CD14-positive monocyte (primary cell): ENCODE measurements around the gene NAPB. TPM values are rescaled to one million over a fixed set of nuclear protein-coding genes. Genes with fewer than 3 reads are reported as not detected.

Experiments
- DNase-seq, 3 donors: peaks; one replicate each; pipeline ENCODE4 v3.0.0-alpha.2; 2011 to 2022
- H2AFZ ChIP-seq: 2 replicates; pipeline ENCODE4 v1.6.0; 2012; ENCODE audit warnings: mild to moderate bottlenecking, low read depth, low read length, inconsistent platforms; ENCODE audit not compliant: insufficient read depth, poor library complexity, severe bottlenecking
- H3K27ac ChIP-seq, 2 donors: 1 replicate in 1 of 2; 2 replicates in 1 of 2; pipeline ENCODE4 v1.5.1; 2012 to 2013; ENCODE audit warnings: low read length in 2 of 2, control low read depth in 1 of 2, inconsistent platforms in 1 of 2, low read depth in 1 of 2, mild to moderate bottlenecking in 1 of 2
- H3K27me3 ChIP-seq, 2 donors: one replicate each; pipeline versions ENCODE4 v1.6.0 to v1.6.1; 2011 to 2013; ENCODE audit warnings: low read length in 2 of 2; ENCODE audit not compliant: control insufficient read depth in 2 of 2, insufficient read depth in 2 of 2
- H3K36me3 ChIP-seq, 2 donors: replicated peaks in 1 of 2; 1 replicate in 1 of 2; 2 replicates in 1 of 2; pipeline versions ENCODE4 v1.5.1 to v1.6.1; 2012 to 2013; ENCODE audit warnings: low read length in 2 of 2, control low read depth in 1 of 2, inconsistent platforms in 1 of 2, mild to moderate bottlenecking in 1 of 2; ENCODE audit not compliant: insufficient read depth in 2 of 2, control insufficient read depth in 1 of 2
- H3K4me1 ChIP-seq, 2 donors: 1 replicate in 1 of 2; 2 replicates in 1 of 2; pipeline versions ENCODE4 v1.5.1 to v1.6.1; 2012 to 2013; ENCODE audit warnings: low read length in 2 of 2, control low read depth in 1 of 2, inconsistent platforms in 1 of 2, mild to moderate bottlenecking in 1 of 2, moderate library complexity in 1 of 2; ENCODE audit not compliant: insufficient read depth in 2 of 2, control insufficient read depth in 1 of 2
- H3K4me2 ChIP-seq: replicated peaks from 2 replicates; pipeline ENCODE3; 2012; ENCODE audit warnings: low read length, moderate library complexity, mild to moderate bottlenecking; ENCODE audit not compliant: poor library complexity, severe bottlenecking; ENCODE audit errors: extremely low read depth
- H3K4me3 ChIP-seq, 3 experiments: fragments of 200-600 bp in 1 of 3; sonication (generic) in 1 of 3; replicated peaks in 1 of 3; 1 replicate in 2 of 3; 2 replicates in 1 of 3; pipeline ENCODE4 v1.5.1; 2011 to 2013; ENCODE audit warnings: low read length in 3 of 3, mild to moderate bottlenecking in 3 of 3, control low read depth in 2 of 3, low read depth in 2 of 3, inconsistent platforms in 1 of 3, moderate library complexity in 1 of 3
- H3K79me2 ChIP-seq: 2 replicates; pipeline ENCODE4 v1.6.0; 2012; ENCODE audit warnings: mild to moderate bottlenecking, control low read depth, inconsistent platforms, low read length, moderate library complexity; ENCODE audit not compliant: insufficient read depth
- H3K9ac ChIP-seq: 2 replicates; pipeline ENCODE4 v1.6.0; 2017; ENCODE audit warnings: low read length, mild to moderate bottlenecking; ENCODE audit not compliant: insufficient read depth, poor library complexity, severe bottlenecking
- H3K9me3 ChIP-seq, 2 donors: replicated peaks in 1 of 2; 1 replicate in 1 of 2; 2 replicates in 1 of 2; pipeline versions ENCODE4 v1.5.1 to v1.6.1; 2012 to 2013; ENCODE audit warnings: low read length in 2 of 2, control low read depth in 1 of 2; ENCODE audit not compliant: control insufficient read depth in 1 of 2, insufficient read depth in 1 of 2
- H4K20me1 ChIP-seq: 2 replicates; pipeline ENCODE4 v1.6.0; 2012; ENCODE audit warnings: mild to moderate bottlenecking, low read length, control low read depth, moderate library complexity; ENCODE audit not compliant: insufficient read depth
- H3K27ac Mint-ChIP-seq, 7 donors: one replicate each; pipeline ENCODE4 v1.8.0; 2020; ENCODE audit warnings: mild to moderate bottlenecking in 7 of 7, mixed read lengths in 7 of 7, moderate library complexity in 6 of 7, inconsistent platforms in 2 of 7
- H3K27me3 Mint-ChIP-seq, 3 donors: one replicate each; pipeline ENCODE4 v1.8.0; 2021 to 2022; ENCODE audit warnings: low read depth in 3 of 3, mild to moderate bottlenecking in 3 of 3, mixed read lengths in 3 of 3, moderate library complexity in 3 of 3, inconsistent platforms in 1 of 3
- H3K36me3 Mint-ChIP-seq, 2 donors: one replicate each; pipeline ENCODE4 v1.8.0; 2020; ENCODE audit warnings: mixed read lengths in 2 of 2, inconsistent platforms in 1 of 2, mild to moderate bottlenecking in 1 of 2
- H3K4me1 Mint-ChIP-seq: one replicate; pipeline ENCODE4 v1.8.0; 2020; ENCODE audit warnings: mild to moderate bottlenecking, mixed read lengths
- H3K4me3 Mint-ChIP-seq, 2 donors: one replicate each; pipeline ENCODE4 v1.8.0; 2020; ENCODE audit warnings: mild to moderate bottlenecking in 2 of 2, mixed read lengths in 2 of 2, moderate library complexity in 1 of 2
- H3K9me3 Mint-ChIP-seq, 7 donors: one replicate each; pipeline ENCODE4 v1.8.0; 2020 to 2022; ENCODE audit warnings: mixed read lengths in 7 of 7, mild to moderate bottlenecking in 6 of 7, moderate library complexity in 6 of 7, inconsistent platforms in 2 of 7
- WGBS: methylation state at CpG from one replicate; pipeline ENCODE4 v1.1.5; 2013; ENCODE audit warnings: missing lambda C conversion rate; ENCODE audit not compliant: insufficient coverage; 5-methylcytosine and 5-hydroxymethylcytosine counted together
- intact Hi-C, 2 donors: fragments of 100-400 bp; cut with micrococcal nuclease; formaldehyde crosslinking; loops; one replicate each; pipeline versions ENCODE4 v1.15.0 to v1.15.1; 2023
- polyA plus RNA-seq, 3 donors: library from polyadenylated mRNA; depleted of rRNA in 1 of 3; unstranded in 2 of 3; stranded (reverse) in 1 of 3; fragments of 300-500 nt in 2 of 3; fragments of >200 nt in 1 of 3; fragmentation: Illumina TruSeq in 2 of 3; gene quantifications; 1 replicate in 2 of 3; 2 replicates in 1 of 3; pipeline ENCODE4 v1.2.3, GENCODE V29; 2012 to 2021
- TF ChIP-seq, protein P1 (sequence below): fragments of 200-600 bp; IDR thresholded peaks from one replicate; pipeline ENCODE4 v1.8.0; 2022; ENCODE audit warnings: antibody characterized with exemption, mild to moderate bottlenecking

Gene NAPB
- polyA plus RNA-seq, 3 donors: 2.4 to 6.3 (median 2.6) TPM

DNA sequence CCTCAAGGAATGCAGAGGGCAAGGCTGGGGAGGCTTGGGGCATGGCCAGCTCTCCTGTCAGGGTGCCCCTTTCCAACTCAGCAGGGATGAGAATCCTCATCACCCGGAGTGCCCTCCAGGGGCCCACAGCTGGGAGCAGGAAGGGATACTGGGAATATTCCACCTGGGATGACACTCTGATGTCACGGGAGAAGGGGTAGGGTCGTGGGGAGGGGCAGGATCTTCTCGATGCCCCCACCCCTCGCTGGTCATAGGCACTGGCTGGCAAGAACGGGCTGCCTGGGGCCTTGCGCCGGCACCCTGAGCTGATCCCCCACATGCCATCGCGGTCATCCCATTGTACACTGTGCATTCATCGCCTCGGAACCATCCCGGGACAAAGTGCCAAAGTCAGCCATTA, 81.3 kb downstream of the NAPB start:
- no peak overlapping the region for H3K4me3 ChIP-seq
- no peak overlapping the region for H3K4me3 Mint-ChIP-seq
- no peak overlapping the region for H3K27ac Mint-ChIP-seq
- H3K79me2 ChIP-seq: no peaks in the 10 kb centered on the region
- H3K36me3 Mint-ChIP-seq: no peaks in the 10 kb centered on the region
- H2AFZ ChIP-seq: no peak overlapping the region
- H3K27me3 Mint-ChIP-seq: peaks cover 0 to 5% (median 0%) of the 10 kb centered on the region in 3 donors
- TF ChIP-seq, protein P1, sequence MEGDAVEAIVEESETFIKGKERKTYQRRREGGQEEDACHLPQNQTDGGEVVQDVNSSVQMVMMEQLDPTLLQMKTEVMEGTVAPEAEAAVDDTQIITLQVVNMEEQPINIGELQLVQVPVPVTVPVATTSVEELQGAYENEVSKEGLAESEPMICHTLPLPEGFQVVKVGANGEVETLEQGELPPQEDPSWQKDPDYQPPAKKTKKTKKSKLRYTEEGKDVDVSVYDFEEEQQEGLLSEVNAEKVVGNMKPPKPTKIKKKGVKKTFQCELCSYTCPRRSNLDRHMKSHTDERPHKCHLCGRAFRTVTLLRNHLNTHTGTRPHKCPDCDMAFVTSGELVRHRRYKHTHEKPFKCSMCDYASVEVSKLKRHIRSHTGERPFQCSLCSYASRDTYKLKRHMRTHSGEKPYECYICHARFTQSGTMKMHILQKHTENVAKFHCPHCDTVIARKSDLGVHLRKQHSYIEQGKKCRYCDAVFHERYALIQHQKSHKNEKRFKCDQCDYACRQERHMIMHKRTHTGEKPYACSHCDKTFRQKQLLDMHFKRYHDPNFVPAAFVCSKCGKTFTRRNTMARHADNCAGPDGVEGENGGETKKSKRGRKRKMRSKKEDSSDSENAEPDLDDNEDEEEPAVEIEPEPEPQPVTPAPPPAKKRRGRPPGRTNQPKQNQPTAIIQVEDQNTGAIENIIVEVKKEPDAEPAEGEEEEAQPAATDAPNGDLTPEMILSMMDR: no peak
- no peaks in the 10 kb centered on the region for H4K20me1 ChIP-seq
- no peaks in the 10 kb centered on the region for H3K9me3 ChIP-seq
- 90% methylated on average over 13 of the region's 13 CpGs for WGBS
- no peak overlapping the region for H3K9ac ChIP-seq
- intact Hi-C loops: loop anchor here (5.0 to 10.0 kb wide), 6 partner anchors 65 to 1003 kb away; no protein-coding TSS in a partner anchor
- H3K9me3 Mint-ChIP-seq: peaks cover 0 to 2% (median 0%) of the 10 kb centered on the region in 7 donors
- DNase-seq: no peak
- H3K36me3 ChIP-seq: no peaks in the 10 kb centered on the region
- no peak overlapping the region for H3K4me2 ChIP-seq
- no peak overlapping the region for H3K27ac ChIP-seq
- H3K4me1 ChIP-seq: no peaks in the 10 kb centered on the region
- H3K27me3 ChIP-seq: no peaks in the 10 kb centered on the region
- H3K4me1 Mint-ChIP-seq: peaks cover 2% of the 10 kb centered on the region

DNA sequence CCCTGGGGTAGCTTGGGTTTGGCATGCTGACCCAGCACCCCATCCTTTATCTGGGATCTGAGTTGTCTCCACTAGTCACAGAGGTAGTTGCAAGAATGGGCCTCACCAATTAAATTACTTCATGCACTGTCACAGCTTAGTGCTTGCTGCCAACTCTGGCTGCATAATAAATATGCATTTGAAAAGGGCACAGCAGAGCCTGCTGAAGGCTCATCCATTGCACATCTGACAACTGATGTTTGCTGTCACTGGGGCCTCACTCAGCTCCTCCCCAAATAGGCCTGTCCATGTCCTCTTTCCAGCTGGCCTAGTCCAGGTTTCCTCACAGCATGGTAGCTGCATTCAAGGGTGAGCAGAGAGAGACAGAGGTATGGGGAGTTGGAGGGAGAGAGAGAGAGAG, 84.0 kb downstream of the NAPB start:
- Mint-ChIP-seq H3K4me3 (no peak overlapping the region), H3K36me3 (no peaks in the 10 kb centered on the region), H3K4me1 (peaks cover 12% of the 10 kb centered on the region), H3K27ac (no peak overlapping the region), H3K9me3 (peaks cover 0 to 2% (median 0%) of the 10 kb centered on the region in 7 donors), H3K27me3 (peaks cover 0 to 5% (median 0%) of the 10 kb centered on the region in 3 donors)
- Histone ChIP-seq H4K20me1 (no peaks in the 10 kb centered on the region), H3K27me3 (no peaks in the 10 kb centered on the region), H2AFZ (no peak overlapping the region), H3K4me3 (no peak overlapping the region), H3K9me3 (no peaks in the 10 kb centered on the region), H3K4me2 (no peak overlapping the region), H3K27ac (no peak overlapping the region), H3K9ac (no peak overlapping the region), H3K36me3 (no peaks in the 10 kb centered on the region), H3K4me1 (no peaks in the 10 kb centered on the region), H3K79me2 (no peaks in the 10 kb centered on the region)
- intact Hi-C loops: no loop called here
- no peak for DNase-seq
- TF ChIP-seq, protein P1: no peak
